OCI-LY3 (cell line): ENCODE measurements around the gene RELT.

Experiments used
- H2AFZ ChIP-seq: fragments of 200-600, 300-600 bp; shearing (Covaris generic); 2 replicates; pipeline ENCODE4 v1.6.0; 2014; ENCODE audit warnings: antibody characterized with exemption, low read depth, low read length
- H3K27ac ChIP-seq: fragments of 200-600, 300-600 bp; sonication (generic); 2 replicates; pipeline ENCODE4 v1.5.1; 2014; ENCODE audit warnings: mild to moderate bottlenecking, low read length, moderate library complexity, mixed read lengths
- H3K27me3 ChIP-seq: fragments of 200-600, 300-600 bp; sonication (generic); 2 replicates; pipeline ENCODE4 v1.6.1; 2014; ENCODE audit warnings: low read depth, low read length, mixed read lengths
- H3K36me3 ChIP-seq: fragments of 200-600, 300-600 bp; sonication (generic); replicated peaks from 2 replicates; pipeline ENCODE3; 2014; ENCODE audit warnings: low read depth, low read length, mixed read lengths
- H3K4me1 ChIP-seq: fragments of 300-600, 200-600 bp; sonication (generic); 2 replicates; pipeline ENCODE4 v1.6.1; 2014; ENCODE audit warnings: low read length, mixed read lengths
- H3K4me2 ChIP-seq: fragments of 200-600, 300-600 bp; sonication (generic); 2 replicates; pipeline ENCODE4 v1.6.1; 2014; ENCODE audit warnings: low read length, mixed read lengths
- H3K4me3 ChIP-seq: fragments of 300-600, 200-600 bp; sonication (generic); 2 replicates; pipeline ENCODE4 v1.5.1; 2014; ENCODE audit warnings: antibody characterized with exemption, mild to moderate bottlenecking, low read length, moderate library complexity
- H3K79me2 ChIP-seq: fragments of 300-600, 200-600 bp; shearing (Covaris generic); 2 replicates; pipeline ENCODE4 v1.6.1; 2014; ENCODE audit warnings: mild to moderate bottlenecking, low read length, mixed read lengths
- H3K9ac ChIP-seq: fragments of 300-600, 200-600 bp; shearing (Covaris generic); 2 replicates; pipeline ENCODE4 v1.6.0; 2014; ENCODE audit warnings: mild to moderate bottlenecking, low read length, moderate library complexity
- H3K9me3 ChIP-seq: fragments of 200-600, 300-600 bp; shearing (Covaris generic); 2 replicates; pipeline ENCODE4 v1.6.1; 2014; ENCODE audit warnings: low read length, mixed read lengths; ENCODE audit not compliant: insufficient read depth
- H4K20me1 ChIP-seq: fragments of 200-600, 300-600 bp; sonication (generic); 2 replicates; pipeline ENCODE4 v1.6.1; 2016; ENCODE audit warnings: low read length, mixed read lengths; ENCODE audit not compliant: insufficient read depth
- EZH2phosphoT487 ChIP-seq: fragments of 200-600 bp; shearing (Covaris generic); IDR thresholded peaks from 2 replicates; pipeline ENCODE4 v1.6.1; 2018; ENCODE audit warnings: antibody characterized with exemption, mixed run types, low read depth
- TF ChIP-seq, protein P1 (sequence below): fragments of 200-600, 300-600 bp; sonication (generic); IDR thresholded peaks from 2 replicates; pipeline ENCODE4 v1.5.1; 2014; ENCODE audit warnings: antibody characterized with exemption, low read length, low read depth

Gene RELT

DNA sequence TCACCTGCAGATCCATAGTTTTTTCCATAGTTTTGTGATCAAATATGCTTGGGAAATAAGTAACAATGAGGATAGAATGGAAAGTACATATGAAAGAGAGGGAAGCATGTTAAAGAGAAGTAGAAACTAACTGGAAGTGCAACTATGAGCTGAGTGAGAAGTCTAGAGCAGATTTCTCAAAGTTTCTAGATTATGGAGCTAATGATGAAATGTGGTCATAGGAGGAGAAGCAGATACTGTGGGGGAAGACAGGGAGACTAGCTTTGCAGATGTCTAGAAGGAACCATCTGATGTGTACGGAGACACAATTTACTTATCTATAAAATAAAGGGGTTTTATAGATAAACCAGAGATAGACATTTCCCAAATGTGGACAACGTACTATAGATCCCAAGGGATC, 37.1 kb downstream of the RELT start:
- Histone ChIP-seq H3K9ac (no peak overlapping the region), H3K4me3 (no peak overlapping the region), H3K27ac (no peak overlapping the region), H3K4me1 (peaks cover 10% of the 10 kb centered on the region), H3K27me3 (no peaks in the 10 kb centered on the region), H4K20me1 (no peaks in the 10 kb centered on the region), H3K79me2 (no peaks in the 10 kb centered on the region), H3K4me2 (no peak overlapping the region), H3K36me3 (peaks cover 12% of the 10 kb centered on the region), H3K9me3 (no peaks in the 10 kb centered on the region), H2AFZ (no peak overlapping the region)
- TF ChIP-seq, protein P1, sequence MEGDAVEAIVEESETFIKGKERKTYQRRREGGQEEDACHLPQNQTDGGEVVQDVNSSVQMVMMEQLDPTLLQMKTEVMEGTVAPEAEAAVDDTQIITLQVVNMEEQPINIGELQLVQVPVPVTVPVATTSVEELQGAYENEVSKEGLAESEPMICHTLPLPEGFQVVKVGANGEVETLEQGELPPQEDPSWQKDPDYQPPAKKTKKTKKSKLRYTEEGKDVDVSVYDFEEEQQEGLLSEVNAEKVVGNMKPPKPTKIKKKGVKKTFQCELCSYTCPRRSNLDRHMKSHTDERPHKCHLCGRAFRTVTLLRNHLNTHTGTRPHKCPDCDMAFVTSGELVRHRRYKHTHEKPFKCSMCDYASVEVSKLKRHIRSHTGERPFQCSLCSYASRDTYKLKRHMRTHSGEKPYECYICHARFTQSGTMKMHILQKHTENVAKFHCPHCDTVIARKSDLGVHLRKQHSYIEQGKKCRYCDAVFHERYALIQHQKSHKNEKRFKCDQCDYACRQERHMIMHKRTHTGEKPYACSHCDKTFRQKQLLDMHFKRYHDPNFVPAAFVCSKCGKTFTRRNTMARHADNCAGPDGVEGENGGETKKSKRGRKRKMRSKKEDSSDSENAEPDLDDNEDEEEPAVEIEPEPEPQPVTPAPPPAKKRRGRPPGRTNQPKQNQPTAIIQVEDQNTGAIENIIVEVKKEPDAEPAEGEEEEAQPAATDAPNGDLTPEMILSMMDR, result no peak
- no peak for TF ChIP-seq EZH2phosphoT487

DNA sequence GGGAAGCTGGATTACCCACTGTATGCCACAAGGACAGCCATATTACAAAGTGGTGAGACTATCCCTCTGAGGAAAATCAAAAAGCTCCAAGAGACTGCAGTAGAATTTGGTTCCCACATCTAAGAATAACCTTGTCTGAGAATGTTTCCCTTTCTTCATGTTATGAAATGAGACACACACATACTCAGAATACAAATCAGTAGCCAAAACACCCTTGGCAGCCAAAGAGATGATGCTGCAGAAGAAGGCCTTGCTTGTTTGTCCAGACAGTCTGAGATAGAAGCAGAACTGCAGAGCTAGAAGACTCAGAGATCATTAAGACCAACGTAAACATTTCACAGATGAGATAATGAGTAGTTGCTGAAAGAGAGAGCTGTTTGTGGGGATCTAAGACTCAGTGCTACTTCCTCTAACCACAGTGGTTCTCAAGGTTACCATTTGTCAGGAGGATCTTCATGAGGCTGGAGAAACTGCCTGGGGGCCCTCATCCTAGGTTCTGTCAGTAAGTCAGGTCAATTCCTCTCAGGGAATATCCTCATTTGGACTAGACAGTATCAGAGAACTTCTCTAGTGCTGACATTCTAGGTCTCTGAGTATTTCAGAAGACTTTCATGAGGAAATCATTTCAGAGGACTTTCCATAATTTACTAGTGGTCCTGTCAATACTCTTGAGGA, 38.9 kb downstream of the RELT start:
- Histone ChIP-seq H3K4me3 (no peak overlapping the region), H3K79me2 (no peaks in the 10 kb centered on the region), H3K27ac (no peak overlapping the region), H3K4me2 (no peak overlapping the region), H3K4me1 (peaks cover 10% of the 10 kb centered on the region), H3K27me3 (no peaks in the 10 kb centered on the region), H2AFZ (no peak overlapping the region), H3K9ac (no peak overlapping the region), H3K9me3 (no peaks in the 10 kb centered on the region), H3K36me3 (peaks cover 4% of the 10 kb centered on the region), H4K20me1 (no peaks in the 10 kb centered on the region)
- no peak for TF ChIP-seq EZH2phosphoT487
- TF ChIP-seq, protein P1, result no peak

DNA sequence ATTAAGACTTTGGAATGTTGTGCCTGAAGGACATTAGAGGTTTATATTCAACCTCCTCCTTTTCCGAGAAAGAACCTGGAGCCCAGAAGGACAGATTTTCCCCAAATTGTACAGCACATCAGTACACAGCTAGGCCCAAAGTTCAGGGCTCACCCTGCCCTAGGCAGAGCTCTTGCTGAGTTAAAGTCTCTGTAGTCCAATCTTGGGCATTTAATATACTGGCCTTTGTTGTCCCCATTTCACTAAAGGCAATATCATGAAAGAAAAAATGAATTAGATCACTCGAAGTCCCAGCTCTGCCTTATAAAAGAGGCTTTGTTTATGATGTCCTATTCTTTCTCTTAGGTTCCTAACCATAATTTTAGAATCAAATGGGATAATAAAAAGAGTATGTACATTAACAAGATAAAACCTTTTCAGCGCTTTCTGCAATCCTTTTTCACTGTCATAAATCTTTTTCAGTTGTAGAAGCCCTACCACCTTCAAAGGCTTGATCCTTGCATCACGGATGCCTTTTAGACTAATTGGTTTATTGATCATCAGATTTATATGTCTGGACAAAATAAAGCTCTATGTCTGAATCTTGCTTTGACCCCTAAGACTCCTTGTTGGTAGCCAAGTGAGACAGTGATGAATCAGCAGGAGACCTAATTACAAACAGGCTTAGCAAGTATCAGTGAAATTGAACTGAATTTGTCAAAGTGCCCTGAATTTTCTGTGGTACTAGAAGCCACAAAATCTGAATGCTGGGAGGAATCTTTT, 39.8 kb downstream of the RELT start:
- no peaks in the 10 kb centered on the region for H4K20me1 ChIP-seq
- H3K79me2 ChIP-seq, result no peaks in the 10 kb centered on the region
- H2AFZ ChIP-seq, result no peak overlapping the region
- H3K4me2 ChIP-seq, result no peak overlapping the region
- H3K9me3 ChIP-seq, result no peaks in the 10 kb centered on the region
- H3K4me1 ChIP-seq, result peaks cover 10% of the 10 kb centered on the region
- no peaks in the 10 kb centered on the region for H3K27me3 ChIP-seq
- TF ChIP-seq, protein P1, result no peak
- no peak for TF ChIP-seq EZH2phosphoT487
- H3K27ac ChIP-seq, result no peak overlapping the region
- H3K36me3 ChIP-seq, result peaks cover 4% of the 10 kb centered on the region
- H3K9ac ChIP-seq, result no peak overlapping the region
- H3K4me3 ChIP-seq, result no peak overlapping the region

DNA sequence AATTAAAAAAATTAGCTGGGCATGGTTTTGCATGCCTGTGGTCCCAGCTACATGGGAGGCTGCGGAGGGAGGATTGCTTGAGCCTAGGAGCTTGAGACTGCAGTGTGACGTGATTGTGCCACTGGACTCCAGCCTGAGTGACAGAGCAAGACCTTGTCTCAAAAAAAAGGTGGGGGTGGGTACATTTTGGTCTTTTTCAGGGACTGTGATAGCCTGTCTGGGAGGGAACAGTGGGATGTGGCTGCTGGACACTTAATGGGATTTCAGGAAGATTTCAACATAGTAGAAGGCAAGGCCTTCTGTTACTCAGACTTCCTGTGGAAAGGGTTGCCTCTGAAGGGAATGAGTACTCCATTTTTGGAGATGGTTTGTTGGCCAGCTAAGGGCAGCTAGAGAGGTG, 40.6 kb downstream of the RELT start:
- H3K4me3 ChIP-seq, result no peak overlapping the region
- no peak for TF ChIP-seq EZH2phosphoT487
- TF ChIP-seq, protein P1, result no peak
- no peak overlapping the region for H3K9ac ChIP-seq
- H3K36me3 ChIP-seq, result peaks cover 4% of the 10 kb centered on the region
- H3K4me1 ChIP-seq, result peaks cover 10% of the 10 kb centered on the region
- no peak overlapping the region for H2AFZ ChIP-seq
- no peaks in the 10 kb centered on the region for H4K20me1 ChIP-seq
- H3K27ac ChIP-seq, result no peak overlapping the region
- no peaks in the 10 kb centered on the region for H3K27me3 ChIP-seq
- no peaks in the 10 kb centered on the region for H3K9me3 ChIP-seq
- H3K4me2 ChIP-seq, result no peak overlapping the region
- no peaks in the 10 kb centered on the region for H3K79me2 ChIP-seq
